KMS-11 (cell line): ENCODE results near the gene BABAM1.

Experiments used
- H2AFZ ChIP-seq: fragments of 200-600 bp; sonication (generic); 2 replicates; pipeline ENCODE4 v1.6.1; 2016; ENCODE audit warnings: antibody characterized with exemption, mixed run types, low read depth
- H3K27ac ChIP-seq: fragments of 200-600 bp; sonication (generic); 2 replicates; pipeline ENCODE4 v1.6.1; 2016; ENCODE audit warnings: mild to moderate bottlenecking, mixed run types
- H3K27me3 ChIP-seq: fragments of 200-600 bp; sonication (generic); 2 replicates; pipeline ENCODE4 v1.6.1; 2017; ENCODE audit warnings: mild to moderate bottlenecking, low read depth, mixed run types, moderate library complexity; ENCODE audit not compliant: insufficient read depth
- H3K36me3 ChIP-seq: fragments of 200-600 bp; sonication (generic); 2 replicates; pipeline ENCODE4 v1.6.1; 2017; ENCODE audit warnings: mild to moderate bottlenecking, mixed run types; ENCODE audit not compliant: insufficient read depth
- H3K4me1 ChIP-seq: fragments of 200-600 bp; sonication (generic); 2 replicates; pipeline ENCODE4 v1.6.1; 2016; ENCODE audit warnings: mild to moderate bottlenecking, low read depth, mixed run types; ENCODE audit not compliant: poor library complexity, severe bottlenecking
- H3K4me2 ChIP-seq: fragments of 200-600 bp; sonication (generic); 2 replicates; pipeline ENCODE4 v1.7.0; 2016; ENCODE audit warnings: mild to moderate bottlenecking, mixed run types
- H3K4me3 ChIP-seq: fragments of 200-600 bp; sonication (generic); IDR thresholded peaks from 2 replicates; pipeline ENCODE4 v1.6.1; 2017; ENCODE audit warnings: low read depth, low read length, mixed read lengths; ENCODE audit not compliant: insufficient read depth
- H3K79me2 ChIP-seq: fragments of 200-600 bp; sonication (generic); 2 replicates; pipeline ENCODE4 v1.6.1; 2016; ENCODE audit warnings: low read depth, mixed run types; ENCODE audit not compliant: insufficient read depth
- H3K9ac ChIP-seq: fragments of 200-600 bp; sonication (generic); 2 replicates; pipeline ENCODE4 v1.6.1; 2016; ENCODE audit warnings: mild to moderate bottlenecking, mixed run types
- H4K20me1 ChIP-seq: fragments of 200-600 bp; sonication (generic); 2 replicates; pipeline ENCODE4 v1.6.1; 2016; ENCODE audit warnings: mild to moderate bottlenecking, mixed run types; ENCODE audit not compliant: insufficient read depth
- CTCF ChIP-seq: fragments of 200-600 bp; sonication (generic); conservative IDR thresholded peaks from 2 replicates; pipeline ENCODE4 v1.6.1; 2017; ENCODE audit warnings: low read depth, mild to moderate bottlenecking, antibody characterized with exemption, low read length, moderate library complexity, mixed read lengths

The BABAM1 gene

GRCh38 chr19:17234911-17235299 lies 32.3 kb upstream of the BABAM1 start:
- H3K27me3 ChIP-seq, result no peaks in the 10 kb centered on the region
- peak overlapping the region; percentile 68 for H3K27ac ChIP-seq
- peaks cover 19% of the 10 kb centered on the region for H3K79me2 ChIP-seq
- no peak overlapping the region for H3K4me3 ChIP-seq
- H3K4me1 ChIP-seq, result peaks cover 15% of the 10 kb centered on the region
- no peak for TF ChIP-seq CTCF
- H3K36me3 ChIP-seq, result no peaks in the 10 kb centered on the region
- H3K4me2 ChIP-seq, result peak overlapping the region; percentile 99
- no peaks in the 10 kb centered on the region for H4K20me1 ChIP-seq
- H3K9ac ChIP-seq, result peak overlapping the region; percentile 74
- peak overlapping the region; percentile 73; the same call in 1 of the 2 replicates for H2AFZ ChIP-seq

GRCh38 chr19:17235300-17235970 lies 31.8 kb upstream of the BABAM1 start:
- peaks cover 15% of the 10 kb centered on the region for H3K4me1 ChIP-seq
- H4K20me1 ChIP-seq, result no peaks in the 10 kb centered on the region
- peak overlapping the region; percentile 73 for H2AFZ ChIP-seq
- H3K4me3 ChIP-seq, result no peak overlapping the region
- TF ChIP-seq CTCF, result peak; percentile 49; the same call in 1 of the 2 replicates
- peak overlapping the region; percentile 99 for H3K4me2 ChIP-seq
- H3K9ac ChIP-seq, result peak overlapping the region; percentile 74
- peaks cover 19% of the 10 kb centered on the region for H3K79me2 ChIP-seq
- peak overlapping the region; percentile 68 for H3K27ac ChIP-seq
- no peaks in the 10 kb centered on the region for H3K27me3 ChIP-seq
- H3K36me3 ChIP-seq, result no peaks in the 10 kb centered on the region

- peak overlapping the region; percentile 99; the same call in 1 of the 2 replicates for H3K4me2 ChIP-seq
- H3K36me3 ChIP-seq, result no peaks in the 10 kb centered on the region
- H3K9ac ChIP-seq, result peak overlapping the region; percentile 74
- TF ChIP-seq CTCF, result no peak
- no peak overlapping the region for H3K4me3 ChIP-seq
- H2AFZ ChIP-seq, result peak overlapping the region; percentile 73; the same call in 1 of the 2 replicates
- H3K79me2 ChIP-seq, result peaks cover 19% of the 10 kb centered on the region
- peak overlapping the region; percentile 68 for H3K27ac ChIP-seq
- H3K27me3 ChIP-seq, result no peaks in the 10 kb centered on the region
- peaks cover 15% of the 10 kb centered on the region for H3K4me1 ChIP-seq
- no peaks in the 10 kb centered on the region for H4K20me1 ChIP-seq
Observed at GRCh38 chr19:17235971-17236777, 31.1 kb upstream of the BABAM1 start.

GRCh38 chr19:17236811-17237543 lies 30.3 kb upstream of the BABAM1 start:
- H4K20me1 ChIP-seq, result no peaks in the 10 kb centered on the region
- H3K27me3 ChIP-seq, result no peaks in the 10 kb centered on the region
- H3K4me2 ChIP-seq, result no peak overlapping the region
- peaks cover 15% of the 10 kb centered on the region for H3K4me1 ChIP-seq
- no peak for TF ChIP-seq CTCF
- no peak overlapping the region for H3K9ac ChIP-seq
- H3K79me2 ChIP-seq, result peaks cover 19% of the 10 kb centered on the region
- H3K36me3 ChIP-seq, result no peaks in the 10 kb centered on the region
- H2AFZ ChIP-seq, result no peak overlapping the region
- H3K27ac ChIP-seq, result no peak overlapping the region
- H3K4me3 ChIP-seq, result no peak overlapping the region
